OCI-LY3 (cell line): ENCODE measurements around the gene LTBR.

ENCODE experiments used
- H2AFZ ChIP-seq: fragments of 200-600, 300-600 bp; shearing (Covaris generic); 2 replicates; pipeline ENCODE4 v1.6.0; 2014; ENCODE audit warnings: antibody characterized with exemption, low read depth, low read length
- H3K27ac ChIP-seq: fragments of 200-600, 300-600 bp; sonication (generic); 2 replicates; pipeline ENCODE4 v1.5.1; 2014; ENCODE audit warnings: mild to moderate bottlenecking, low read length, moderate library complexity, mixed read lengths
- H3K27me3 ChIP-seq: fragments of 200-600, 300-600 bp; sonication (generic); 2 replicates; pipeline ENCODE4 v1.6.1; 2014; ENCODE audit warnings: low read depth, low read length, mixed read lengths
- H3K36me3 ChIP-seq: fragments of 200-600, 300-600 bp; sonication (generic); replicated peaks from 2 replicates; pipeline ENCODE3; 2014; ENCODE audit warnings: low read depth, low read length, mixed read lengths
- H3K4me1 ChIP-seq: fragments of 300-600, 200-600 bp; sonication (generic); 2 replicates; pipeline ENCODE4 v1.6.1; 2014; ENCODE audit warnings: low read length, mixed read lengths
- H3K4me2 ChIP-seq: fragments of 200-600, 300-600 bp; sonication (generic); 2 replicates; pipeline ENCODE4 v1.6.1; 2014; ENCODE audit warnings: low read length, mixed read lengths
- H3K4me3 ChIP-seq: fragments of 300-600, 200-600 bp; sonication (generic); 2 replicates; pipeline ENCODE4 v1.5.1; 2014; ENCODE audit warnings: antibody characterized with exemption, mild to moderate bottlenecking, low read length, moderate library complexity
- H3K79me2 ChIP-seq: fragments of 300-600, 200-600 bp; shearing (Covaris generic); 2 replicates; pipeline ENCODE4 v1.6.1; 2014; ENCODE audit warnings: mild to moderate bottlenecking, low read length, mixed read lengths
- H3K9ac ChIP-seq: fragments of 300-600, 200-600 bp; shearing (Covaris generic); 2 replicates; pipeline ENCODE4 v1.6.0; 2014; ENCODE audit warnings: mild to moderate bottlenecking, low read length, moderate library complexity
- H3K9me3 ChIP-seq: fragments of 200-600, 300-600 bp; shearing (Covaris generic); 2 replicates; pipeline ENCODE4 v1.6.1; 2014; ENCODE audit warnings: low read length, mixed read lengths; ENCODE audit not compliant: insufficient read depth
- H4K20me1 ChIP-seq: fragments of 200-600, 300-600 bp; sonication (generic); 2 replicates; pipeline ENCODE4 v1.6.1; 2016; ENCODE audit warnings: low read length, mixed read lengths; ENCODE audit not compliant: insufficient read depth
- EZH2phosphoT487 ChIP-seq: fragments of 200-600 bp; shearing (Covaris generic); IDR thresholded peaks from 2 replicates; pipeline ENCODE4 v1.6.1; 2018; ENCODE audit warnings: antibody characterized with exemption, mixed run types, low read depth
- TF ChIP-seq, protein P1 (sequence below): fragments of 200-600, 300-600 bp; sonication (generic); IDR thresholded peaks from 2 replicates; pipeline ENCODE4 v1.5.1; 2014; ENCODE audit warnings: antibody characterized with exemption, low read length, low read depth

The LTBR gene

DNA sequence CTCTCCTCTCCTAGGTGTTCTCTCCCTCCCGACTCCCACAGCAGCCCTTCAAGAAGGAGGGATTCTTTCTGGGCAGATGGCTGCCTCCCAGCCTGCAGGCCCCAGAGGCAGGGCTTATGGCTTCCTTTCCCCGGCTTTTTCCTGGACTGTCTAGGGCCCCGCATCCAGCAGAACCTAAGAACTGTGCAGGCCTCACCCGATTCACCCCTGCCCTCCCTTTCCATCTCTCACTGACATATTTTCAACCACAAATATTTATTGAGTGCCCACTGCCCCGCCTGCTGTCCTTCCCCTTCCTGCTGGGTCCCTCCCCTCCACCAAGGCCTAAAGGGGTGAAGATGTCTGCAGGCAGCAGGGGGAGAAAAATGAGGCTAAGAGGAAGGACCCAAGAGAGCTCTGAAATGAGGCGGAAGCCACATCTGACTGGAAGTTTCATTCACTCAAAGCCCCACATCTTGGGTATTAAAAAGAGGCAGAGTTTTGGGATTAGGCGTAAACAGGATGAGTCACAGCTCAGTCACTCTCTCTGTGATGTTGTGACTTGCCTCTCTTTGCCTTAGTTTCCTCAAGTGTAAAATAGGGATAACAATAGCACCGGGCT is 11.5 kb upstream of the LTBR start:
- H3K4me3 ChIP-seq, result no peak overlapping the region
- no peaks in the 10 kb centered on the region for H3K36me3 ChIP-seq
- no peak overlapping the region for H3K27ac ChIP-seq
- no peaks in the 10 kb centered on the region for H4K20me1 ChIP-seq
- no peaks in the 10 kb centered on the region for H3K79me2 ChIP-seq
- H3K4me2 ChIP-seq, result no peak overlapping the region
- peaks cover 9% of the 10 kb centered on the region for H3K4me1 ChIP-seq
- H3K9me3 ChIP-seq, result no peaks in the 10 kb centered on the region
- H3K9ac ChIP-seq, result no peak overlapping the region
- TF ChIP-seq, protein P1, sequence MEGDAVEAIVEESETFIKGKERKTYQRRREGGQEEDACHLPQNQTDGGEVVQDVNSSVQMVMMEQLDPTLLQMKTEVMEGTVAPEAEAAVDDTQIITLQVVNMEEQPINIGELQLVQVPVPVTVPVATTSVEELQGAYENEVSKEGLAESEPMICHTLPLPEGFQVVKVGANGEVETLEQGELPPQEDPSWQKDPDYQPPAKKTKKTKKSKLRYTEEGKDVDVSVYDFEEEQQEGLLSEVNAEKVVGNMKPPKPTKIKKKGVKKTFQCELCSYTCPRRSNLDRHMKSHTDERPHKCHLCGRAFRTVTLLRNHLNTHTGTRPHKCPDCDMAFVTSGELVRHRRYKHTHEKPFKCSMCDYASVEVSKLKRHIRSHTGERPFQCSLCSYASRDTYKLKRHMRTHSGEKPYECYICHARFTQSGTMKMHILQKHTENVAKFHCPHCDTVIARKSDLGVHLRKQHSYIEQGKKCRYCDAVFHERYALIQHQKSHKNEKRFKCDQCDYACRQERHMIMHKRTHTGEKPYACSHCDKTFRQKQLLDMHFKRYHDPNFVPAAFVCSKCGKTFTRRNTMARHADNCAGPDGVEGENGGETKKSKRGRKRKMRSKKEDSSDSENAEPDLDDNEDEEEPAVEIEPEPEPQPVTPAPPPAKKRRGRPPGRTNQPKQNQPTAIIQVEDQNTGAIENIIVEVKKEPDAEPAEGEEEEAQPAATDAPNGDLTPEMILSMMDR, result no peak
- no peak for TF ChIP-seq EZH2phosphoT487
- H2AFZ ChIP-seq, result no peak overlapping the region
- H3K27me3 ChIP-seq, result peaks cover 40% of the 10 kb centered on the region

DNA sequence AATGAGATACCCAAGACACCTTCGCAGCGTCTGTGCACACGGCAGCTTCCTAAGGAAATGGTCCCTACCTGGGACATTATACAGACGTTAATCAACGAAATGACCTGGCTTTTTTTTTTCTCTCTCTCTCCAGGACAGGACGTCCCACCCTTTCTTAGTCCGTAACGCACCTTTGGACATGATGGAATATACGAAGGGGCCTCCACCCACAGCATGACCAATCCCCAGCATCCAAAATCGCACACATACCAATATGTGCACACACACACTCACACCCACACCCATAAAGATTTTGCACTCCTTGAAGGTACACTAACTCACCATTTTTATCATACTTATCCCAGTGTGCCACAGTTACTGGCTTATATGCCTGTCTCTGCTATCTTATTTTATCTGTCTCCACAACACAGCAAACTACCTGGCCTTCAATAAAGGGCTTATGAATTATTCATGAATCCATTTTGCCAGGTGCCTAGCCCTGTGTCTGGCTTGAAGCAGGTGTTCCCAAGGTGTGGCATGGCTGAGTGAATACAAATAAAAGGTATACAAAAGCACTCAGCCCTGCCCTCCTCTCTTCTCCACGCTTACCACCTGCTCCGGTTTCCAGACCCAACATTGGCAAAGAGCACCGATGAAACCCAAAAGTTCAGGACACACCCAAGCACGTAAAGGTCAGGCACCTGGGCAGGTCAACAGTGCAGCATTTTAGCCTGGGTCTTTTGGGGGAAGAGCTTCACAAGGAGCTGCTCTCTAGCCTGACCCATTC is 10.8 kb upstream of the LTBR start:
- H3K4me3 ChIP-seq, result no peak overlapping the region
- H3K9me3 ChIP-seq, result no peaks in the 10 kb centered on the region
- peaks cover 42% of the 10 kb centered on the region for H3K27me3 ChIP-seq
- no peaks in the 10 kb centered on the region for H3K79me2 ChIP-seq
- no peak overlapping the region for H3K9ac ChIP-seq
- no peaks in the 10 kb centered on the region for H3K36me3 ChIP-seq
- no peak for TF ChIP-seq EZH2phosphoT487
- TF ChIP-seq, protein P1, result no peak
- no peak overlapping the region for H3K27ac ChIP-seq
- H4K20me1 ChIP-seq, result no peaks in the 10 kb centered on the region
- H3K4me1 ChIP-seq, result peaks cover 2% of the 10 kb centered on the region
- no peak overlapping the region for H2AFZ ChIP-seq
- no peak overlapping the region for H3K4me2 ChIP-seq

DNA sequence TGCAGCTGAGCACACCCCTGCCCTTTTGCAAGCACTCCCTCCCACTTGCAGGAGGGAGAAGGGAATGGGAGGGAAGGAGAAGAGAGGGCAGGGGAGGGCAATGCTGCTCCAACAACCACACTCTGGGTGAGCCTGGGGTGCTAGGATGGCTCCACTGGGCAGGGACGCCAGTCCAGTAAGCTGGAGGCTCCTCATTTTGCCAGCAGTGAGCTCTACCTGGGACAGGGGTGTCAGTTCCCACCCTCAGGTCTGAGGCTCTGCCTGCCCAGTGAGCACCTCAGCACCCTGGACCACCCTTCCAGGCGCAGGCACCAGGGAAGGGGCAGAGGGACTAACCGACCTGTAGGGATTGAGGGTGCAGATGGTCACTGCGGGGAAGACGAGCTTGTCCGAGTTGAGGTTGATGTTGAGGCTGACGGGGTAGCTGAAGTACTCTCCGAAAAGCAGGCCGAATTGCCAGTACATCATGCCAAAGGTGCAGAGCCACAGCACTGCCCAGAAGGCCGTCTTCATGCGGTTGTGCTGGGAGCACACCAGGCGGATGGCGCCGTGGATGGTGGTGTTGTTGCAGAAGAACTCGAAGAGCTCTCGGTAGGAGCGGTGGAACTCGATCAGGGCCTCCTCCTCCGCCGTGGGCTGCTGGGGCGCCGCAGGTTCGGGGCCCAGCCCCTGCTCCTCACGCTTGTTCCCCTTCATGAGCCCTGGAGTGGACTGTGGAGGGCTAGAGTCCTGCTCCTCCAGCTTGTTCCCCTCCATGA is 9.8 kb upstream of the LTBR start:
- H3K4me3 ChIP-seq, result no peak overlapping the region
- H3K4me2 ChIP-seq, result no peak overlapping the region
- H3K79me2 ChIP-seq, result no peaks in the 10 kb centered on the region
- peaks cover 42% of the 10 kb centered on the region for H3K27me3 ChIP-seq
- no peak overlapping the region for H3K9ac ChIP-seq
- no peak overlapping the region for H3K27ac ChIP-seq
- H3K36me3 ChIP-seq, result no peaks in the 10 kb centered on the region
- no peak for TF ChIP-seq EZH2phosphoT487
- TF ChIP-seq, protein P1, result no peak
- H4K20me1 ChIP-seq, result no peaks in the 10 kb centered on the region
- peaks cover 5% of the 10 kb centered on the region; the same call in 1 of the 2 replicates for H3K4me1 ChIP-seq
- H3K9me3 ChIP-seq, result no peaks in the 10 kb centered on the region
- H2AFZ ChIP-seq, result no peak overlapping the region

DNA sequence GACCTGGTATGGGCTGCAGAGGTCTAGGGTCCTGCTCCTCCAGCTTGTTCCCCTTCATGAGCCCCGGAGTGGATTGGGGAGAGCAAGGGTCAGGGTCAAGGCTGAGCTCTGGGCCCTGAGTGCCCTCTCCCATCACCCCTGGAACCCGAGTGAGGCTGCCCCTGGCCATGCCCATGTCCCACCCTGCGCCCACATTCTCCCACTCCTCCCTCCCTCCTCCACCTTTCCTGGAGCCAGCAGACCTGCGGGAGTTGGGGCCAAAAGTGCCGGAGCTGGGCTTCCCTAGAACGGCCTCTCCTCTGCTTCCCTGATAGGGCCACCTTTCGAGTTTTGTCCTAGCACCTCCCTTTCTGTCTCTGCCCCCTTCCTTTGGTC is 9.2 kb upstream of the LTBR start:
- no peak overlapping the region for H3K4me3 ChIP-seq

More for the DNA sequence above, 9.2 kb upstream of the LTBR start:
- Histone ChIP-seq H3K9me3 (no peaks in the 10 kb centered on the region), H3K27me3 (peaks cover 42% of the 10 kb centered on the region), H3K27ac (no peak overlapping the region), H4K20me1 (no peaks in the 10 kb centered on the region), H3K4me1 (peaks cover 5% of the 10 kb centered on the region; the same call in 1 of the 2 replicates), H3K79me2 (no peaks in the 10 kb centered on the region), H3K4me2 (no peak overlapping the region), H2AFZ (no peak overlapping the region), H3K9ac (no peak overlapping the region), H3K36me3 (no peaks in the 10 kb centered on the region)
- TF ChIP-seq, protein P1, result no peak
- TF ChIP-seq EZH2phosphoT487, result no peak
